Effector CD8-positive, alpha-beta T cell (primary cell): ENCODE measurements around the gene MB21D2.
"Not testable (repeated sequence)": the region's sequence is repeated elsewhere in the genome, so short reads cannot be mapped to it uniquely, and the experiment has no call there.

Source experiments
- DNase-seq: peaks from one replicate; lab custom pipeline; 2025; lab: John Stamatoyannopoulos, UW

MB21D2 gene

DNA sequence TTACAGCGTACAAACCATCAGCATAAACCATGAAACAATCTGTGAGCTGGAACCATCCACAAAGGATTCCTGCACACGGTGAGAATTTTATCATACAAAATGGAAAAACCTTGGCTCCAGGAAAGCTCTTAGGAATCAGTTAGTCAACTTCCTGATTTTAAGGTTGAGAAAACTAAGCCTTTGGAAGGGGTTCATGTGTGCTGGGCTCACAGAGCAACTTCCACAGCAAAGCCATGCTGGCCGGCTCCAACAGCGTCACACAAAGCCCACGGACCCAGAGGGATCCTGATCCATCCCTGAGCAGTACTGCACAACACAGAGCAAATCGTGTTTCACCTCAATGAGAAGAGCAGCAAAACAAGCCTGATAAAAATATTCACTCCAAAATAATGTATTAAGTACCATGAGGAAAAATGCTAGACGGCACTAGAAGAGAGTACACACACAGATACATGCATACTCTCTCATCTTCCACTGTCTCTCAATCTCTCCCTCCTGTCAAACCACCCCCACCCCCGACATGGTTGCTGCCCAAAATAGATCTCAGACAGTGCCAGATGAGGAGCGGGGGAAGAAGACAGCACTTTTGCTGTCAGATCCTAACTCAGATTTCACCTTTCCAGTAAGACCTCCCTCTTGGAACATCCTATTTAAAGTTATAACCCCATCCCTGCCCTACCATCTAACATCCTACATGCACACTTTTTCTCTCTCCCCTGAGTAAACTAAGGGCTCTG is 58.6 kb downstream of the MB21D2 start:
- DNase-seq, result no peak

DNA sequence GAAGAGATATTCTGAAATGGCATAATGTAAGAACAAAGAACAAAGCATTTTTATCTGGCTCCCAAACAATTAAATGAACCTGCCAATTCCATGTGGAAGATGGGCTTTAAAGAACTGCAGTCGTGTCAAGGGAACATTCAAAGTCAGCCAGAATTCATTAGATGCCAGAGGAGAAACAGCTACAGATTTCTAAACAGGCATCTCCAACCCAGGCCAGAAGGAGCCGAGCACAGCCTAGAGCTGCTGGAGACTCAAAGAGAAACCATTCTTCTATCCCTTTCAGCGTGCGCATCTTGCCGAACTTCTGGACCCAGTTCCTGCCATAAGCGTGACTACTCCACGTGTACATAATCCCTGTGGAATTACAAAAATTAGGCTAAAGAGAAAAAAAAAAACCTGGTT is 60.4 kb downstream of the MB21D2 start:
- DNase-seq, result no peak

DNA sequence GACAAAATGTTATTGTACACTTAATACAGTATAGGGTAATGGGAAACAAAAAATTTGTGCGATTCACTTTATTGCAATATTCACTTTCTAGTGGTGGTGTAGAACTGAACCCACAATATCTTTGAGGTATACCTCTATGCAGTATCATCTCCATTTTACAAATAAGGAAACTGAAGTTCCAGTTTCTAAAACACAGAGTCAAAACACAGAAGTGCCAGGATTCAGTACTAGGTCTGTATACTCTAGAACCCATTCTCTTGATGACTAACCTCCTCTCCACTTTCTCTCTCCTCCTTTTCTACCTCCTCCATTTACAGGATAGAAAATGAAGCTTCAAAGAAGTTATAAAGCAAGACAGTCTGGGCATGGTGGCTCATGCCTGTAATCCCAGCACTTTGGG is 62.2 kb downstream of the MB21D2 start:
- no peak for DNase-seq

DNA sequence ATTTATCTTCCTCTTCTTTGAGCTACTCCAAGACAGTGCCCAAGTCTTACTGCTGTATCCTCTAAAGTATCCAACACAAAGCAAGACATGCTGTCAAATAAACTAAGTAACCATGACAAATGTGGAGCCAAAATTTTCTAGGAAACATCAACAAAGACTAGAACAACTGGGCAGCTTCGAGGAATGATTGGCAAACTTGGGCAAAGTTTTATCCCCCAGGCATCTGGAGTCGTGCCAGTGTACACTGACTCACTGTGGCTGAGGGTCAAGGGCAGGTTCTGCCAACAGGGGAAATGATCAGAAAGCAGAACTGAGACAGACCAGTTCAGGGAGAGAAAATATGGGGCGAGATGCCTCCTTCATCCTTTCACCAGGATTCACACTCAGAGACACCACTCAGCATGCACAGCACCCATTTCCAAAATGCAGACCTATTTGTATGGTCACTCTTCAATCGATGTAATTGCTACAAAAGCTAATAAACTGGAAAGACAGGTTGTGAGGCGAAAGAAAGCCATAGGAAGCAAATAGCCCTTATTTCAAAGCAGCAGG is 65.8 kb downstream of the MB21D2 start:
- no peak for DNase-seq

DNA sequence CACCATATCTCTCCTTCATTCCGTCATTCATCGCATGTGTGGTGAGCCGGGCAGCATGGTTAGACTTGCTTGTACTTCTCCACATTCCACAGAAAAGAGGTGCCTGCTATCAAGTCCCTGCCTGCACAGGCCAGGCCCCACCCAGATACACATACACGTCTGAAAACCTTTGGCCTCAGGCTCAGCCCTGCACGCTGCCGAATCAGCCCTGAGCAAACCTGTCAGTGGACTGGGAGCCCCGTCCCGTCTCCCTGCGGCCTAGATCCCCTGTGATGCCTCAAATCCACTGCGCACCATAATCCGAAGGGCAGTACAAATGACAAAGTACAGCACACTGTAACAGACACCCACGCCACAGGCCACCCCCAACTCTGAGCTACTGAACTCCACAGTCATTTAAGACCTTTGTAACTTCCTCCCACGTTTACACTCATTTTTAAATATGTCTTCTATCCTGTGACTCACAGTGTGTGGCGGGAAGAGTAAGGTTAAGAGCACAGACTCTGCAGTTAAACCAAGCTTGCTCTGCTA is 67.1 kb downstream of the MB21D2 start:
- no peak for DNase-seq

DNA sequence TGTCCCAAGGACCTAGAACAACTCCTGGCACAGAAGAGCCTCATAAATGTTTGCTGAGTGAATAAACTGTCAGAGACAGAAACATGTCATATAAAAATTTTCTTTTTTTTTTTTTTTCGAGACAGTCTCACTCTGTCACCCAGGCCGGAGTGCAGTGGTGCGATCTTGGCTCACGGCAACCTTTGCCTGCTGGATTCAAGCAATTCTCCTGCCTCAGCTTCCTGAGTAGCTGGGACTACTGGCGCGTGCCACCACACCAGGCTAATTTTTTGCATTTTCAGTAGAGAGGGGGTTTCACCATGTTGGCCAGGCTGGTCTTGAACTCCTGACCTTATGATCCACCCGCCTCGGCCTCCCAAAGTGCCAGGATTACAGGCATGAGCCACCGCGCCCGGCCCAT is 67.8 kb downstream of the MB21D2 start:
- DNase-seq, result not testable (repeated sequence)

DNA sequence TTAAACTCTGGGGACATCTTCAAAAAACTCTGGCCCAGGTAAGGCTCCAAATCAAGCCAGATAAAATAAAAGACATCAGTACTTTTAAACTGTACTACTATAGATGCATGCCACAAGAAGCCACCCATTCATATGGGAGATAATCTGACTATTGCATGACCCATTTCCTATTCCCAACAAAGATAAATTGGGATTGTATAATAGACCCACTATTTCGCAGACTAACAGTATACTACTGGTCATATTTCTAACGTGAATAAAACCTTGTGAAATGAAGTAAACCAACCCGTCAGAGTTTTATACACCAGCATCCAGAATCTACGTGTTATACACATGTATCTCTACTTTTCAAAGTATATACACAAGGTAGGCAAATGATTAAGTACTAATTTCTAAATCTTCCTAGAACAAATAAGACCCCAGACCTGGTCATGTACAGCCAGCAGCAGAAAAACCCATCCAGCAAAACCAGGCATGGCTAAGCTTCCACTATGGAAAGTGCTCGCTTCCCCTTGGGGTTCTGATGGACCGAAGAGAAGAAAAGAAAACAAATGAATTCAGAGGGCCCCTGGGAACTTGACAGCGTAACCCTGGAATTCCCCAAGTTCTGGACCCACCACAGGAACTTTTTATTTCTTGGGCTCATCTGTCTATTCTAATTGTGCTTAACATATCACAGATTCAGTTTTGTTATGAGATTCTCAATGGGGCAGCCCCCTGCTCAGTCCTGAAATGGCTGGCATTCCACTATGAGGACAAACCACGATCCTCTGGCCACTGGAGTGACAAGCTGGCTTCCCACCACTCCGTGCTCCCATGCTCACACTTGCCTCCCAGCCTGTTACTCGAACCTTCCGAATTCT is 69.1 kb downstream of the MB21D2 start:
- no peak for DNase-seq

DNA sequence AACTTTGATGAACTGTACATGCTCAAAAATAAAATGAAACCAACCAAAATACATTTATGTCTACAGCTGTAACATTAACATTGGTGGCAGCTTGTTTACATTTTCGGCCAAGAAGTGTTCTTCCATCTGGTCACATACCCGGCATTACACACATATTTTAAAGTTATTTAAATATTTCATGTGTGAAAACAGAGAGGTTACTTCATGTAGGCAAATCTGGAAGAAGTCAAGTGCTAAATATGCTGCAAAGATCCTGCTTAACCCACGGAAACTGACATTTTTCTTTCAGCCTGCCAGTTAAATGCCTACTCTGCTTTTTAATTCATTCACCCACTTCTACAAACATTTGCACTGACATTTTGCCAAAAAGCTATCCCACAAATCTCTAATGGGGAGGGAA is 69.7 kb downstream of the MB21D2 start:
- DNase-seq, result no peak

DNA sequence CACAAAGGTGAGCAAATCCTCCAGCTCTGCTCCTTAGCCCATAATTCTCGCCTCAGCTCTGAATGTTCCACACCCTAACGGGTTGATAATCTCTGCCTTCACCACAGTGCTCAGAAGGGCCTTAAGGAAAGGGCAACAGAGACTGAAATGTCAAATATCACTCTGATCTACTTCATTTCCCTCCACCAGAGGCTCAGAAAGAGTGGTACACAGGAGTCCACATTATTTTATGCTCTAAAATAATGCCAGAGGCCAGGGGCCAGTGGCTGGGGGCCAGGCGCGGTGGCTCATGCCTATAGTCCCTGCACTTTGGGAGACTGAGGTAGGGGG is 72.2 kb downstream of the MB21D2 start:
- DNase-seq, result no peak

DNA sequence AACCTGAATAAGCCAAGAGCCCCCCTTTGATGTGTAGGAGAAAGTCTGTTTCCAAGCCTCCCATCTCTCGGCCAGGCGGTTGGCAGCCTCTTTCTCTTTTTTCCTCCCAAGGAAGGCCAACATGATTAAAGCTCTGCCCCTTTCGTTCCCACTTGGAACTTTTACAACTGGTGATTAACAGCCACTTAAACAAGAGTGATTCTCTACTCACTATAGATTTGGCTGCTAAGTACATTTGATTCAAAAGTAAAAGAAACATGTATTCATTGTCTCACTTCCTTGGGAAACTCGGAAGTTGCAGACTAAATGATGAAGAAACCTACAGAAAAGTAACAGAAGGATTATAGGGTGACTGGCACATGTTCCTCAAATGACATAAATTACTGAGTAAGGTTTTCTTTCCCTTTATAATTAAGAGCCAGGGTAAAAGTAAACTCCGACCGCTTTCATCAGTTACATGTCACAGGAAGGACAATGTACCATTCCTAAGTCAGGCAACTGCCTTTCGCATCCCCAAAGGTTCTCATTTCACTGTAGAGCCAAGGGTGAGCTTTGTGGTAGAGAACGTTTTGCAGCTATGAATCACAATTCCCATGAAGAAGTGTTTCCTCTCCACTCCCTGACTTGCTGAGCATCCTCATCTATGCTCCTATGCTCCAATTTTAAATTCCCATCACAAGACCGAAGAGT is 72.7 kb downstream of the MB21D2 start:
- DNase-seq, result no peak

DNA sequence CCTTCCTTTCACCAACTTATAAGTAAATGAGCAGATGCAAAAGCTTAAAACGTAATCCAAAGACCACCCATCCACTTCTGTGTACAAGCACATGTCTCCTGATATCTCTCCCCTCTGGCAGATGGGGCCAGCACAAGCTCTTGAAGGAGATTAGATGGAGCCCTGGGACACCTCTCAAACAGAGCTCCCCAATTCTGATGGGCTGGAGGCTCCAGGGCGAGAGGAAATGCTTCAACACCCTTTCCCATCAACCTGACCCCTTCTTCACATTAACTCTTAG is 73.2 kb downstream of the MB21D2 start:
- no peak for DNase-seq

DNA sequence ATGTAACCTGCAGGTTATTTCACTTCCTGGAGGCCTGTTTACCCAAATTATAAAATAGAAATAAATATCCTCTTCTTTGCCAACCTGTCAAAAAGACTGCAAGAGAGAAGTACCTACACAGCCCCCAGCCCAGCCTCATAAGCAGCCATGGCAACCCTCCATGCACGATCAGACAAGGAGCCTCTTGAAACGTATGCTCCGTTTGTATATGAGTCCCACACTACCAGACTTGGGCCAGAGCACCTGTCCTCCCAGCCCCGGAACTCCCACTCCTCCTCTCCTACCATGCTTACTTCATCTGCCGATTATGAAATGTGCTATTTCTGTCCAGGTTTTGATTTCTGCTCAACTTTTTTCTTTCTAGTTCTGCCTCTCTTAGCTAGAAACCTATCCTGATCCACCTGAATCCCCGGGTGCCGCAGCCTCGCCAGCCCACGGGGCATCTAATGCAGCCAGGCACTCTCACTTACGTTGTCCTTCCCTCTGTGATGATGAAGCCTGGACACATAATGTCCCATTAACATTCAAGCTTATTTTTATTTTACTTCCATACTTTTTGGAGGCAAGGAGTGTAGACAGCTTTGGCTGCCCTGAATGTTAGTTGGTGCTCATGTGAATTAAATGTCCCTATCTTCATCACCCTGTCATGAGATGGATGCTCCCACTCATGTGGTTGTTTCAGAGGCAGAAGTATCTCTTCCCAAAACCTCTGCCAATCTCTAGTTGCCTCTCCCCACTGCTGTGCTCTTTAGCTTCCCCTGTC is 73.8 kb downstream of the MB21D2 start:
- no peak for DNase-seq

DNA sequence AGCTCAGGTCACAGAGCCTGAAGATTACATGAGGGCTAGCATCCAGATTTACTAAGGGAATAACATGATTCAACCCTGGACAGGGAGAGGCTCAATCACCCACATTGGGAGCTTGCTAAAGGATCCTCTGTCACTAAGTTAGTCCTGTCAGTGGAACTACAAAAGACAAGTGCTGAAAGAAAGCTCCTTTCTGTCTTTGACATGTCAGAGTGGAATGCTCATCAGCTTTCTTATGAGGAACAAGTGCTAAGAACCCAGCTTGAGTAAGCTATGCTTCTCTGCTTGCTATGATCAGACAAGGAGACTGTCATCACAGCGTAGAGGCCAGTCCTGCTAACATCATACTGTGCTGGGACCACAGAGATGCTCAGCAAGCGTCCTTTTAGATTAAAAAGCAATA is 74.5 kb downstream of the MB21D2 start:
- DNase-seq, result no peak

DNA sequence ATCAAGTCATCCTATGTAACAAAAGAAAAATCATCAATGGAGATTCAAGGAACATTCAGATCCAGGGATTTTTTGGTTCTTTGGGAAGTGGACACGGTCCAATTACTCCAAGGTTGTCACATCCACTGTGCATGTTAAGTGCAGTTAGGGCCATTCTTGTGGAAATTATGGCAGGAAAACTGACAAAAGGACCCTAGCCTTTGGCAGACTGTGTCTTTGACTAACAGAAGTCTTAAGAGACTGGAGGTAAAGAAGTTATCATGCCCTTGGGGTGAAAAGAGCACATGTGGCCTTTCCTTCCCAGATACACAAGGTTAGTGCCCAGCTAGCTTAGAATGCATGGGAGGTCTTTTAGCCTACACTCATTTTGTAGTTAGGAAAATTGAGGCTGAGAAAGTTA is 74.9 kb downstream of the MB21D2 start:
- no peak for DNase-seq

DNA sequence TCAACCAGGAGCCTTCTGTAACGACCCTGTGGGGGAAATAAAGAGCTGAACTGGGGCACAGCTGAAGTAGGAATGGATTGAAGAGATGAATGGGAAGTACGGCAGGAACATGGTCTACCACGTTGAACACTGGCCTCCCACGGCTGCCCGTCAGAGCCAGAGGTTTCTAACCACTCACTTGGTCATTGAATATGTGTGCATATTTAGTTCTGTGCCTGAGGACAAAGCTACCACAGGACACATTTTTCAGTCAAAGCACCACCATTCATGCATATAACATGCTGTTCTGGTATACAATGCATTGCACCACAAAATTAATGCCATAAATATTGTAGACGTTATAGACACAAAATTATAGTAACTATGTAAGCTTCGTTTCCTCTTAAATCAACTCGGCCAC is 75.5 kb downstream of the MB21D2 start:
- DNase-seq, result no peak

DNA sequence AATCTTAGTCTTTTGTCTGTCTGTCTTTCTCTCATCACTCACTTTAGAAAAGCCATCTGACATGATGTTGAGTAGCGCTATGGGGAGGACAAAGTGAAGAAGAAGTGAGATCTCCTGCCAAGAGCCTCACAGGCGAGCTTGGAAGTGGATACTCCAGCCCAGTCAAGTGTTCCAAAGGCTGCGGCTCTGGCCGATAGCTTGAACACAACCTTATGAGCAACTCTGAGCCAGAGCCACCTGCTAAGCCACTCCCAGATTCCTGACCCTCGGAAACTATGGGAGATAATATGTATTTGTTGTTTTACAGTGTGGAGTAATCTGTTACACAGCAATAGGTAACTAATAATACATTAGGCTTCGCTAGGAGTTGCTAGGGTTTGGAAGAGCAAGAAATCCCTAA is 76.2 kb downstream of the MB21D2 start:
- DNase-seq, result no peak

DNA sequence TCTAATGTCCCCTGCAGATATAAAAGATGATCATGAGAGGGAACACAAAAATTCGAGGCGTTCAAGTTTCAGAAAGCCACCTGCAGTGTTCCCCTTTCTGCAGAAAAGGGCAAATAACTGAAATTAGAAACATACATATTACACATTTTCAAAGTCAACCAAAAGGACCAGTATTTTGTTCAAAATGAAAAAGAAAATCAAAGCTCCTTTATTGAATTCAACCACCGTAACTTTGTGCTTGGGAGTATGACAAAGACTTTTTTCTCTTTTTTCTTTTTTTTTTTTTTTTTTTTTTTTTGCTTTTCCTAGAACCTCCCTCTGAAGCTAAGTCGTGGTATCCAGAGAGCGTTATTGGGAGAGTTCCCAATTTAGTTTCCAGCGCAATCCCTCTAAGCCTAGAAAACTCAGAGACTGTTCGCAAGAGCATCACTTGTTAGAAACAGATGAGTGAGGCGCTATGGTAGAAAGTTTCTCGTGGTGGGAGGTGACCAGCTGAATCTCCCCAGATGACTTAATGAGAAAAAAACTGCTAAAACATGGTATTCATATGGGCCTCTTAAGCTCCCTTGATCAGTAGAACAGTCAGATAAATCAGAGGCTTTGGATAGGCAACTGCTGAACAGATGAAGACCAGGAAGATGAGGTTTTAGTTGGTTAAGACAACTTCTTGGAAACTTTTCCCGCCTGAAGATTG is 77.4 kb downstream of the MB21D2 start:
- no peak for DNase-seq

DNA sequence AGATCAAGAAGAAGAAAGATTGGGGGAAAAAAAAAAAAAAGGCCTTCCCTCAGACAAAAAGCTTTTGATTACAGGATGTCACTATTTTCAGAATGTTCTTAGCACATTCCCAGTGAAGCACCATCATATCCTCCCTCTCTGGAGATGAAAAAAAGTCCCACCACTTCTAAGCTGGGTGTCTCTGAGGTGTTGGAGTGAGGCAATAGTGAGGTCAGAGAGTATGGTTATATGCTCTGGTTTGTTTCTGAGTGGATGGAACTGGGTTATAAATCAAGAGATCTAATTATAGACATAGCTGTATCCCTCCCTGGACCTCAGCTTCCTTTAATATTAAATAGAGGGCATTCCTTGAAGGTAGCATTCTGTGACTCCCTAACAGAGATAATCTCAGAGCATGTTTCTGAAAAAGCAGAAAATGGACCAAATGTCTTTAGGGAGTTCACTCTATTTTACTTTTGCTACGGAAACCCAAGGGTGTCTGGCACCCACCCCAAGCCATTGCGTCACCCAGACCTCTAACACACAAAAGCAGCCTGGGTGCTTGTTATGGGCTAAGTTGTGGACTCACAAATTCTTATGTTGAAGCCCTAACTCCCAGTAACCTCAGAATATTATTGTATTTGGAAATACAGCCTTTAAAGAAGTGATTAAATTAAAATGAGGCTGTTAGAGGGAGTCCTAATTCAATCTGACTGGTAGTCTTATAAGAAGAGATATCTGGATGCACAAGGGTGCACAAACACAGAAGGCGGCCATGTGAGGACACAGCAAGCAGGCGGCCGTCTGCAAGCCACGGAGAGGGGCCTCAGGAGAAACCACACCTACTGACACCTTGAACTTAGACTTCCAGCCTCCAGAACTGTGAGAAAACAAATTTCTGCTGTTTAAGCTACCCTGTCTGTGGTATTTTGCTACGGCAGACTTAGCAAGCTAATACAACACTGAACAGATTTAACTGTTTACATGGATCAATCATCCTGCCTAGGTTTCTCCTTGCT is 81.5 kb downstream of the MB21D2 start:
- no peak for DNase-seq

DNA sequence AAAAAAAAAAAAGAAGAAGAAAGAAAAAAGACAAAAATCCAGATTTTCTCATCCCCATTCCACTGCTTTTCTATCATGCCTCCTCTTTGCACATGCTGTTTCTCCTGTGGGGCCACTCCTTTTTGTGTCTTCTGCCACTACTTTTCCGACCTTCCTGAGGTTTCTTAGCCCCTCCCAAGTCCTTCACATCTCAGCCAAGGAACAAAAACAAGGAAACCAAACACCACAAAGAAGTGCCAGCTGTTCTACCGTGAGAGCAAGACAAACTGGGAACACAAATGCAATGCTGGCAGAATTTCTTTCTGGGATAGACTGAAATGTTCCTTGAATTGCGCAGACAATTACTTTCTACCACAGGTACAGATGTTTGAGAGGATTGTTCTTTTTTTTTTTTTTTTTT is 83.2 kb downstream of the MB21D2 start:
- no peak for DNase-seq
